ENCODE results near the gene ANKRD36. TPM values are rescaled to one million over a fixed set of nuclear protein-coding genes. Genes with fewer than 3 reads are reported as not detected.
"Not testable (repeated sequence)": the region's sequence is repeated elsewhere in the genome, so short reads cannot be mapped to it uniquely, and the experiment has no call there.

Gene ANKRD36
- total and polyA plus RNA-seq, 3 donors from 2014 or later, result 7.3 to 132 (median 57.2) TPM

GRCh38 chr2:97202643-97203250 is 89.8 kb downstream of the ANKRD36 start:
- intact Hi-C loops (cut with DNase I; ENCODE audit: low total_unique reads); H3K4me3 ChIP-seq; H3K9me3 ChIP-seq; H3K27ac ChIP-seq; H3K36me3 ChIP-seq (ENCODE audit: low read depth, missing control alignments); H3K27me3 ChIP-seq; DNase-seq; H3K4me1 ChIP-seq: not testable (repeated sequence)
- WGBS, 2 donors, result 77 to 93% methylated on average over 5 of the region's 5 CpGs

GRCh38 chr2:97210325-97210724 is 97.4 kb downstream of the ANKRD36 start:
- no peaks in the 10 kb centered on the region for H3K36me3 ChIP-seq (ENCODE audit: low read depth, missing control alignments)

GRCh38 chr2:97215025-97215424 is 102.1 kb downstream of the ANKRD36 start:
- H3K36me3 ChIP-seq (ENCODE audit: low read depth, missing control alignments); H3K27me3 ChIP-seq; H3K27ac ChIP-seq; DNase-seq; intact Hi-C loops (cut with DNase I; ENCODE audit: low total_unique reads); H3K4me3 ChIP-seq; H3K9me3 ChIP-seq; H3K4me1 ChIP-seq: not testable (repeated sequence)
- no CpG with 5 or more reads among the region's 2 CpGs for WGBS, 2 donors

More at GRCh38 chr2:97210325-97210724, 97.4 kb downstream of the ANKRD36 start:
- H3K9me3 ChIP-seq, result no peaks in the 10 kb centered on the region
- intact Hi-C loops (cut with DNase I; ENCODE audit: low total_unique reads), result no loop called here
- no peak overlapping the region for H3K27ac ChIP-seq
- DNase-seq, result no peak
- no peaks in the 10 kb centered on the region for H3K4me1 ChIP-seq
- TF ChIP-seq POLR2A (IDR thresholded peaks at IDR 0.05), result no peak
- TF ChIP-seq CTCF (IDR thresholded peaks at IDR 0.05), result no peak
- H3K4me3 ChIP-seq, result no peak overlapping the region
- H3K27me3 ChIP-seq, result no peaks in the 10 kb centered on the region
- WGBS, 2 donors, result 93 to 97% methylated on average over 5 of the region's 5 CpGs

- 97% methylated on average over 10 of the region's 10 CpGs for WGBS, 2 donors
- intact Hi-C loops (cut with DNase I; ENCODE audit: low total_unique reads); H3K27ac ChIP-seq; H3K9me3 ChIP-seq; H3K27me3 ChIP-seq; H3K4me1 ChIP-seq; DNase-seq; H3K4me3 ChIP-seq; H3K36me3 ChIP-seq (ENCODE audit: low read depth, missing control alignments): not testable (repeated sequence)
These were observed 118.1 kb downstream of the ANKRD36 start for GRCh38 chr2:97230848-97231585.

- intact Hi-C loops (cut with DNase I; ENCODE audit: low total_unique reads); H3K4me3 ChIP-seq; H3K4me1 ChIP-seq; DNase-seq; H3K36me3 ChIP-seq (ENCODE audit: low read depth, missing control alignments); H3K9me3 ChIP-seq; H3K27me3 ChIP-seq; H3K27ac ChIP-seq: not testable (repeated sequence)
- 100% methylated on average over 1 of the region's 1 CpG for WGBS, 2 donors
These were observed 120.0 kb downstream of the ANKRD36 start for GRCh38 chr2:97232981-97233380.

- whole genome bisulfite sequencing, 2 donors, result no CpG with 5 or more reads among the region's 2 CpGs
- intact Hi-C loops (cut with DNase I; ENCODE audit: low total_unique reads), result not testable (repeated sequence)
These were observed 120.8 kb downstream of the ANKRD36 start for GRCh38 chr2:97233660-97234295.

GRCh38 chr2:97261192-97261591 is 148.2 kb downstream of the ANKRD36 start:
- H3K4me3 ChIP-seq; intact Hi-C loops (cut with DNase I; ENCODE audit: low total_unique reads); H3K9me3 ChIP-seq; H3K4me1 ChIP-seq; H3K27me3 ChIP-seq; DNase-seq; H3K36me3 ChIP-seq (ENCODE audit: low read depth, missing control alignments); H3K27ac ChIP-seq: not testable (repeated sequence)
- WGBS, 2 donors, result 87% methylated on average over 4 of the region's 4 CpGs

More at GRCh38 chr2:97233660-97234295, 120.8 kb downstream of the ANKRD36 start:
- H3K9me3 ChIP-seq; H3K27me3 ChIP-seq; H3K36me3 ChIP-seq (ENCODE audit: low read depth, missing control alignments); DNase-seq; H3K4me1 ChIP-seq; H3K27ac ChIP-seq; H3K4me3 ChIP-seq: not testable (repeated sequence)

- H3K4me3 ChIP-seq; DNase-seq; intact Hi-C loops (cut with DNase I; ENCODE audit: low total_unique reads); H3K36me3 ChIP-seq (ENCODE audit: low read depth, missing control alignments); H3K27me3 ChIP-seq; H3K27ac ChIP-seq; H3K9me3 ChIP-seq; H3K4me1 ChIP-seq: not testable (repeated sequence)
- WGBS, 2 donors, result no CpG with 5 or more reads among the region's 6 CpGs
These were observed 153.5 kb downstream of the ANKRD36 start for GRCh38 chr2:97266449-97266848.

Data from testis (tissue), 3 donors.